H9 (cell line): Measurements from ENCODE around the gene ZC3H10. TPM values are rescaled to one million over a fixed set of nuclear protein-coding genes. Genes with fewer than 3 reads are reported as not detected.

Experiments used
- DNase-seq: peaks from one replicate; pipeline ENCODE4 v3.0.0-alpha.2; 2017
- H2AFZ ChIP-seq: one replicate; pipeline ENCODE4 v1.6.1; 2013; ENCODE audit warnings: mild to moderate bottlenecking, low read length, control low read depth, moderate library complexity
- H2AK5ac ChIP-seq: 2 replicates; pipeline ENCODE4 v1.6.1; 2013; ENCODE audit warnings: low read length, control low read depth, mixed read lengths; ENCODE audit not compliant: insufficient read length
- H2BK120ac ChIP-seq: one replicate; pipeline ENCODE4 v1.6.1; 2013; ENCODE audit warnings: low read depth, mild to moderate bottlenecking, low read length, control low read depth, inconsistent platforms; ENCODE audit not compliant: poor library complexity, severe bottlenecking
- H2BK12ac ChIP-seq: 2 replicates; pipeline ENCODE4 v1.6.1; 2013; ENCODE audit warnings: low read length, control low read depth, mixed read lengths, low read depth; ENCODE audit not compliant: insufficient read length
- H2BK15ac ChIP-seq: 2 replicates; pipeline ENCODE4 v1.6.1; 2013; ENCODE audit warnings: low read depth, low read length, control low read depth
- H2BK20ac ChIP-seq: one replicate; pipeline ENCODE4 v1.6.1; 2013; ENCODE audit warnings: low read depth, mild to moderate bottlenecking, low read length, control low read depth, inconsistent platforms; ENCODE audit not compliant: poor library complexity, severe bottlenecking
- H2BK5ac ChIP-seq: 2 replicates; pipeline ENCODE4 v1.6.1; 2013; ENCODE audit warnings: low read length, control low read depth, mixed read lengths; ENCODE audit not compliant: insufficient read length
- H3K14ac ChIP-seq: 2 replicates; pipeline ENCODE4 v1.6.1; 2013; ENCODE audit warnings: low read length, control low read depth; ENCODE audit not compliant: insufficient read depth
- H3K18ac ChIP-seq: 2 replicates; pipeline ENCODE4 v1.6.1; 2013; ENCODE audit warnings: low read depth, mild to moderate bottlenecking, mixed read lengths, low read length, control low read depth; ENCODE audit not compliant: insufficient read length
- H3K23ac ChIP-seq: 2 replicates; pipeline ENCODE4 v1.6.1; 2013; ENCODE audit warnings: low read length, control low read depth, mixed read lengths, low read depth; ENCODE audit not compliant: insufficient read length
- H3K23me2 ChIP-seq: 2 replicates; pipeline ENCODE4 v1.6.1; 2013; ENCODE audit warnings: low read depth, mild to moderate bottlenecking, mixed read lengths, low read length, control low read depth; ENCODE audit not compliant: insufficient read length, poor library complexity, severe bottlenecking
- H3K27ac ChIP-seq: 2 replicates; pipeline ENCODE4 v1.5.1; 2013; ENCODE audit warnings: low read length, control low read depth, mixed read lengths, low read depth; ENCODE audit not compliant: insufficient read length
- H3K27me3 ChIP-seq: 2 replicates; pipeline ENCODE4 v1.6.1; 2013; ENCODE audit warnings: low read length, control low read depth, inconsistent platforms; ENCODE audit not compliant: insufficient read depth
- H3K4ac ChIP-seq: 2 replicates; pipeline ENCODE4 v1.6.1; 2013; ENCODE audit warnings: low read depth, mild to moderate bottlenecking, control low read depth, inconsistent platforms, low read length, moderate library complexity
- H3K4me1 ChIP-seq: 2 replicates; pipeline ENCODE4 v1.6.1; 2013; ENCODE audit warnings: low read length, control low read depth, inconsistent platforms; ENCODE audit not compliant: insufficient read depth
- H3K4me2 ChIP-seq: 2 replicates; pipeline ENCODE4 v1.6.1; 2013; ENCODE audit warnings: low read length, control low read depth, mixed read lengths; ENCODE audit not compliant: insufficient read length, insufficient read depth
- H3K56ac ChIP-seq: 2 replicates; pipeline ENCODE4 v1.6.1; 2013; ENCODE audit warnings: low read depth, mild to moderate bottlenecking, mixed read lengths, low read length, control low read depth; ENCODE audit not compliant: insufficient read length
- H3K79me1 ChIP-seq: 2 replicates; pipeline ENCODE4 v1.6.1; 2013; ENCODE audit warnings: low read depth, mild to moderate bottlenecking, moderate library complexity, low read length, control low read depth, inconsistent platforms; ENCODE audit not compliant: insufficient read depth, poor library complexity, severe bottlenecking
- H3K79me2 ChIP-seq: 2 replicates; pipeline ENCODE4 v1.6.1; 2013; ENCODE audit warnings: low read length, control low read depth, inconsistent platforms; ENCODE audit not compliant: insufficient read depth
- H3K9ac ChIP-seq: 2 replicates; pipeline ENCODE4 v1.6.1; 2013; ENCODE audit warnings: low read length, control low read depth, mixed read lengths; ENCODE audit not compliant: insufficient read length; ENCODE audit errors: extremely low read depth
- H3K9me3 ChIP-seq: one replicate; pipeline ENCODE4 v1.6.1; 2013; ENCODE audit warnings: low read depth, low read length, inconsistent platforms; ENCODE audit not compliant: control insufficient read depth
- H3T11ph ChIP-seq: one replicate; pipeline ENCODE4 v1.6.1; 2013; ENCODE audit warnings: mild to moderate bottlenecking, low read length, control low read depth, inconsistent platforms
- H4K20me1 ChIP-seq: one replicate; pipeline ENCODE4 v1.6.1; 2013; ENCODE audit not compliant: control insufficient read depth, insufficient read length, insufficient read depth
- H4K5ac ChIP-seq: 2 replicates; pipeline ENCODE4 v1.6.1; 2013; ENCODE audit warnings: low read depth, mild to moderate bottlenecking, mixed read lengths, low read length, control low read depth; ENCODE audit not compliant: insufficient read length
- H4K8ac ChIP-seq: replicated peaks from 2 replicates; pipeline ENCODE4 v1.6.1; 2013; ENCODE audit warnings: low read length, control low read depth, mixed read lengths, low read depth; ENCODE audit not compliant: insufficient read length
- H4K91ac ChIP-seq: 2 replicates; pipeline ENCODE4 v1.6.1; 2013; ENCODE audit warnings: low read depth, mild to moderate bottlenecking, moderate library complexity, mixed read lengths, low read length, control low read depth; ENCODE audit not compliant: insufficient read length
- H3K27ac Mint-ChIP-seq, 3 experiments: 2 replicates in 2 of 3; 3 replicates in 1 of 3; pipeline ENCODE4 v1.8.0; 2020 to 2021; ENCODE audit warnings: mixed read lengths in 3 of 3, mild to moderate bottlenecking in 1 of 3, moderate library complexity in 1 of 3
- H3K27me3 Mint-ChIP-seq: 2 replicates; pipeline ENCODE4 v1.8.0; 2021; ENCODE audit warnings: low read depth, mild to moderate bottlenecking, moderate library complexity, mixed read lengths
- H3K36me3 Mint-ChIP-seq, 3 experiments: 2 replicates in 2 of 3; 3 replicates in 1 of 3; pipeline ENCODE4 v1.8.0; 2020 to 2021; ENCODE audit warnings: low read depth in 3 of 3, mixed read lengths in 3 of 3; ENCODE audit not compliant: insufficient read depth in 1 of 3
- H3K4me1 Mint-ChIP-seq, 2 experiments: 2 replicates each; pipeline ENCODE4 v1.8.0; 2020; ENCODE audit warnings: mixed read lengths in 2 of 2
- H3K4me3 Mint-ChIP-seq, 2 experiments: 2 replicates in 1 of 2; 3 replicates in 1 of 2; pipeline ENCODE4 v1.8.0; 2020 to 2021; ENCODE audit warnings: mild to moderate bottlenecking in 2 of 2, mixed read lengths in 2 of 2, moderate library complexity in 1 of 2
- H3K9me3 Mint-ChIP-seq, 2 experiments: 2 replicates in 1 of 2; 3 replicates in 1 of 2; pipeline ENCODE4 v1.8.0; 2020; ENCODE audit warnings: mild to moderate bottlenecking in 2 of 2, mixed read lengths in 2 of 2, moderate library complexity in 1 of 2
- CTCF ChIP-seq: fragments of 200-600 bp; sonication (generic); conservative IDR thresholded peaks from 3 replicates; pipeline ENCODE4 v1.8.0; 2021; ENCODE audit warnings: antibody characterized with exemption, mild to moderate bottlenecking
- WGBS: extraction: QIAGEN DNeasy Blood & Tissue Kit; methylation state at CpG from one replicate; pipeline ENCODE4 v1.1.7; 2013; ENCODE audit warnings: missing lambda C conversion rate, low lambda C conversion rate, mixed read lengths; ENCODE audit not compliant: insufficient read length; ENCODE audit errors: extremely low coverage; 5-methylcytosine and 5-hydroxymethylcytosine counted together
- total RNA-seq: library from RNA; stranded (reverse); gene quantifications from 2 replicates; pipeline ENCODE4 v1.2.1, GENCODE V29; 2021

ZC3H10 gene
- total RNA-seq, 1 experiment from 2014 or later = 9.4 TPM

- Histone ChIP-seq H3K23me2 (peaks cover 15% of the 10 kb centered on the region), H2BK20ac (no peak overlapping the region), H3K4me1 (peaks cover 5% of the 10 kb centered on the region; the same call in 1 of the 2 replicates), H2BK120ac (no peak overlapping the region), H4K8ac (no peak overlapping the region), H3K18ac (peak overlapping the region; percentile 9), H4K5ac (no peak overlapping the region), H3K79me2 (peaks cover 3% of the 10 kb centered on the region; the same call in 1 of the 2 replicates), H3K4ac (no peak overlapping the region; the same call in 1 of the 2 replicates), H3K79me1 (peaks cover 2% of the 10 kb centered on the region), H3K9me3 (no peaks in the 10 kb centered on the region), H3K27me3 (no peaks in the 10 kb centered on the region), H4K20me1 (no peaks in the 10 kb centered on the region), H2AK5ac (no peak overlapping the region), H3K23ac (no peak overlapping the region), H2BK15ac (no peak overlapping the region), H3K9ac (peak overlapping the region; percentile 98), H4K91ac (no peak overlapping the region), H3K56ac (no peak overlapping the region), H3K27ac (no peak overlapping the region), H3T11ph (no peak overlapping the region), H2BK5ac (no peak overlapping the region), H2BK12ac (no peak overlapping the region), H3K14ac (peak overlapping the region; percentile 1; the same call in 1 of the 2 replicates), H3K4me2 (peak overlapping the region; percentile 80), H2AFZ (no peak overlapping the region)
- Mint-ChIP-seq H3K27ac (peak overlapping the region in 2 of 3 experiments; percentile 96 to 97; a peak in 5 of 7 replicates), H3K36me3 (peaks cover 67 to 82% (median 72%) of the 10 kb centered on the region in 3 experiments), H3K27me3 (peaks cover 10% of the 10 kb centered on the region; the same call in 1 of the 2 replicates), H3K4me1 (peaks cover 49 to 68% of the 10 kb centered on the region in 2 experiments), H3K4me3 (peak overlapping the region; percentile 93 to 96), H3K9me3 (peaks cover 0 to 4% of the 10 kb centered on the region in 2 experiments; a peak in 3 of 5 replicates)
- WGBS = no CpG with 5 or more reads among the region's 8 CpGs
- no peak for TF ChIP-seq CTCF
- DNase-seq = no peak
Observed at GRCh38 chr12:56159482-56160192, 41.6 kb downstream of the ZC3H10 start.
